Osteoblast (primary cell): ENCODE results near the gene CREB5. TPM values are rescaled to one million over a fixed set of nuclear protein-coding genes. Genes with fewer than 3 reads are reported as not detected.

ENCODE experiments used
- DNase-seq: peaks from one replicate; pipeline ENCODE4 v3.0.0; 2011; ENCODE audit warnings: low spot score, mixed read lengths; ENCODE audit not compliant: insufficient read length; ENCODE audit errors: missing footprints
- H2AFZ ChIP-seq: 2 replicates; pipeline ENCODE4 v1.6.0; 2011; ENCODE audit warnings: mild to moderate bottlenecking, low read length
- H3K27ac ChIP-seq: 2 replicates; pipeline ENCODE4 v1.5.1; 2011; ENCODE audit warnings: mild to moderate bottlenecking, low read depth, low read length, moderate library complexity
- H3K27me3 ChIP-seq: 2 replicates; pipeline ENCODE4 v1.6.0; 2012; ENCODE audit warnings: mild to moderate bottlenecking, control low read depth, inconsistent platforms, low read length, moderate library complexity; ENCODE audit not compliant: insufficient read depth
- H3K36me3 ChIP-seq: 2 replicates; pipeline ENCODE4 v1.5.1; 2011; ENCODE audit warnings: mild to moderate bottlenecking, low read length, control low read depth, moderate library complexity; ENCODE audit not compliant: insufficient read depth
- H3K4me1 ChIP-seq: 2 replicates; pipeline ENCODE4 v1.5.1; 2011; ENCODE audit warnings: mild to moderate bottlenecking, low read length, control low read depth, moderate library complexity; ENCODE audit not compliant: insufficient read depth
- H3K4me2 ChIP-seq: 2 replicates; pipeline ENCODE4 v1.6.0; 2011; ENCODE audit warnings: mild to moderate bottlenecking, low read length; ENCODE audit not compliant: insufficient read depth
- H3K4me3 ChIP-seq: fragments of 200-600 bp; sonication (generic); 3 replicates; pipeline ENCODE4 v1.5.1; 2012; ENCODE audit warnings: mild to moderate bottlenecking, low read length, inconsistent platforms; ENCODE audit not compliant: insufficient read depth
- H3K79me2 ChIP-seq: 2 replicates; pipeline ENCODE4 v1.6.0; 2012; ENCODE audit warnings: mild to moderate bottlenecking, low read length, control low read depth, inconsistent platforms; ENCODE audit not compliant: insufficient read depth
- H3K9me3 ChIP-seq: 2 replicates; pipeline ENCODE4 v1.5.1; 2011; ENCODE audit warnings: low read depth, low read length, control low read depth
- H4K20me1 ChIP-seq: 2 replicates; pipeline ENCODE4 v1.6.0; 2012; ENCODE audit warnings: mild to moderate bottlenecking, low read length, control low read depth; ENCODE audit not compliant: insufficient read depth
- CTCF ChIP-seq: IDR thresholded peaks from 2 replicates; pipeline ENCODE4 v1.5.1; 2011; ENCODE audit warnings: mild to moderate bottlenecking, low read depth, low read length, moderate library complexity; ENCODE audit errors: extremely low read depth
- total RNA-seq: library from RNA; depleted of rRNA; stranded (reverse); fragments of >200 nt; gene quantifications from 2 replicates; pipeline ENCODE4 v1.2.3, GENCODE V29; 2012

The CREB5 gene
- total RNA-seq, 1 donor, result 5.1 TPM

GRCh38 chr7:28483908-28484605, 71.7 kb downstream of the CREB5 start:
- Histone ChIP-seq H3K4me2 (peak overlapping the region; percentile 51), H3K9me3 (no peaks in the 10 kb centered on the region)

GRCh38 chr7:28484606-28484935, 72.3 kb downstream of the CREB5 start:
- Histone ChIP-seq H3K79me2 (no peaks in the 10 kb centered on the region), H4K20me1 (no peaks in the 10 kb centered on the region), H3K27me3 (no peaks in the 10 kb centered on the region), H3K4me2 (peak overlapping the region; percentile 51), H3K36me3 (no peaks in the 10 kb centered on the region), H3K9me3 (no peaks in the 10 kb centered on the region), H3K27ac (peak overlapping the region; percentile 94), H2AFZ (no peak overlapping the region), H3K4me3 (no peak overlapping the region), H3K4me1 (peaks cover 53% of the 10 kb centered on the region)
- TF ChIP-seq CTCF, result no peak
- no peak for DNase-seq

More at GRCh38 chr7:28483908-28484605, 71.7 kb downstream of the CREB5 start:
- Histone ChIP-seq H4K20me1 (no peaks in the 10 kb centered on the region), H3K79me2 (no peaks in the 10 kb centered on the region), H3K36me3 (no peaks in the 10 kb centered on the region), H2AFZ (no peak overlapping the region), H3K4me3 (no peak overlapping the region), H3K27ac (peak overlapping the region; percentile 94), H3K4me1 (peaks cover 58% of the 10 kb centered on the region), H3K27me3 (no peaks in the 10 kb centered on the region)
- TF ChIP-seq CTCF, result no peak
- DNase-seq, result no peak

GRCh38 chr7:28487487-28487886, 75.2 kb downstream of the CREB5 start:
- Histone ChIP-seq H3K9me3 (no peaks in the 10 kb centered on the region), H2AFZ (no peak overlapping the region), H3K4me3 (no peak overlapping the region), H3K4me1 (peaks cover 44% of the 10 kb centered on the region), H3K4me2 (no peak overlapping the region), H3K36me3 (no peaks in the 10 kb centered on the region), H3K27ac (no peak overlapping the region), H3K79me2 (no peaks in the 10 kb centered on the region), H4K20me1 (no peaks in the 10 kb centered on the region), H3K27me3 (no peaks in the 10 kb centered on the region)
- no peak for TF ChIP-seq CTCF
- no peak for DNase-seq

GRCh38 chr7:28488061-28488791, 75.9 kb downstream of the CREB5 start:
- H3K27ac ChIP-seq, result no peak overlapping the region
- no peaks in the 10 kb centered on the region for H3K79me2 ChIP-seq
- no peak for TF ChIP-seq CTCF
- no peaks in the 10 kb centered on the region for H4K20me1 ChIP-seq
- H3K36me3 ChIP-seq, result no peaks in the 10 kb centered on the region
- H3K4me1 ChIP-seq, result peaks cover 36% of the 10 kb centered on the region
- no peak overlapping the region for H2AFZ ChIP-seq
- DNase-seq, result no peak
- H3K27me3 ChIP-seq, result no peaks in the 10 kb centered on the region
- no peak overlapping the region for H3K4me2 ChIP-seq
- no peaks in the 10 kb centered on the region for H3K9me3 ChIP-seq
- H3K4me3 ChIP-seq, result no peak overlapping the region
